Cardiac septum (tissue), 1 donor: Measurements from ENCODE around the gene SLC44A5. TPM values are rescaled to one million over a fixed set of nuclear protein-coding genes. Genes with fewer than 3 reads are reported as not detected.
"Not testable (repeated sequence)": the region's sequence is repeated elsewhere in the genome, so short reads cannot be mapped to it uniquely, and the experiment has no call there.

Experiments
- DNase-seq: peaks from one replicate; pipeline ENCODE4 v3.0.0-alpha.2; 2020; ENCODE audit warnings: low spot score
- intact Hi-C: fragments of 100-400 bp; cut with DNase I; formaldehyde crosslinking; loops from one replicate; pipeline ENCODE4 v1.14.0; 2022
- total RNA-seq: library from RNA; stranded (reverse); fragmentation: NEBNext Ultra II Directional; extraction: Animal tissue kit (Norgen Biotek cat#: 25700); gene quantifications from one replicate; pipeline ENCODE4 v1.2.1, GENCODE V29; 2021
- donor health status: DM: no; HTN: no; CAD: no.

The SLC44A5 gene
- total RNA-seq, 1 donor from 2014 or later, result 3.9 TPM

DNA sequence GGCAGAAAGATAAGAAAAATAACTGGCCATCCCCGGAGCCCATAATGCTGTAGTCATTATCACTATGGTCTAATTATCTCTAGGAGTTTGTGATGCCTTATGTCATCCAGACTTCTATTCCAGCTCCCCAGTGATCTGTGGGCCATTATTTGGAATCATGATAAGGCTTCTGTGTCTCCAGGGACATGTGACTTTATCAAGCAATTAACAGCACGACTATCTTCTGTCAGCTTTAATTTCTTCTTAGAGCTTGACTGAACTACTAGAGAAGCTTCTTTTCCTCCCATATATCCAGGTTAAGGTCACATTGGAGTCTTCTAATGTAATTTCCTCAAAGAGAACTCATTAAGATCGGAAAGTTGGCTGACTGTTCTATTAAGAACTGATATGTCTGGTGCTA lies 376.4 kb downstream of the SLC44A5 start:
- intact Hi-C loops, result no loop called here
- DNase-seq, result no peak

DNA sequence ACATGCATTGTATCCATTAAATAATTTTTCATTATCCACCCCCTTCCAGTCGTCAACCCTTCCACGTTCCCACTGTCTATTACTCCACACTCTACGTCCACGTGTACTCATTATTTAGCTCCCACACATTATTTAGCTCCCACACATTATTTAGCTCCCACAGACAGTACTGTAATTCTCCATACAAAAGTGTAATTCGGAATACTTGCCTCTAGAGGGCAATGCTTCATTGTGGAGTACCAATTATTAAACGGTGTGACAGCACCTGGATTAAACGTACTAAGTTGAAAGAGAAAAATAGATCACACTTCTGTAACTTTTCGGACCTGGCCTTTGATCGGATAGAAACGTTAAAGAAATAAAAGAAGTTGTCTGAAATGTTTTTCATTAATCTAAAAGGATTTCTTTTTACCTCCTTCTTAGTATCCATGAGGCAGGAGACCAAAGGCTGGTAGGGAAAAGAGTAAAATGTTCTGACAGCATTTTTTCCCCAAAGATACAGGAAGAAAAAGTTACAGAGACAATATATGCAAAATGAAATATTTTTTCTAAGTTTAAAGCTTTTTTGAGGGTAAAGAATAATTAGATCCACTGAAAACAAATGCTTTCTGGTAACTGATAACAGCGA lies 377.5 kb downstream of the SLC44A5 start:
- intact Hi-C loops, result no loop called here
- no peak for DNase-seq

DNA sequence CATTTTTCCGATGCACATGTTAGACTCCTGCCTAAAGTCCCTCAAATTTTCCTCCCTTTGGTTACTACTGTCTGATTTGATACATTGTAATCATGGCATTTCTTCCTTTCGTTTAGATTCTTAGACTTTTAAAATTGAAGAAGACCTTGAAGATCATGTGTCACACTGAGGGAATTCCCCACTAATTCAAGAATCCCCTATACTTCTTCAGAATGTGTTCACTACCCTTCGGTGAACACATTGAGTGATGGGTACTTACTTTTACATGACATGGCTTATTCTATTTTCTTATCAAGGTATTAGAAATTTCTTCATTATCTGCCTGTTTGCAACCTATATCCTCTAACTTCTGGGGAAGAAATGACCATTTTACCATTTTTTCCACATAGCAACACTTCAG lies 390.8 kb downstream of the SLC44A5 start:
- intact Hi-C loops, result no loop called here
- no peak for DNase-seq

DNA sequence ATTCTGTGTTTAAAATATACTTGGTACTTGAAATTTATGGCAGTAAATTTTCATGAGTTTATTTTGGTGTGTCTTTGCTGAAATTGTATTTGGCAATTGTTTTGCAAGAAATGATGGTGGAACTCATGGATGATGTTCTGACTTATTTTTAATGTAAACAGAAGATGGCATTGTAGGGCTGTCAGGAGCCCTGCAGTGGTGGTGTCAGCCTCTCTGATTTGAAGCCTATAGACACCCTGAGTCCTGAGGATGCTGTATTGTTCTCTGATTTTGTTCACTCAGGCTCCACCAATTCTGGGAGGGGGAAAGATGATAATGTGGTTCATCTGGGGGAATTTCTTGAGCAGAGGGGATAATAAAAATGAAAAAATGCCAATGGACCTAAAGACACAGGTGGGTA lies 396.9 kb downstream of the SLC44A5 start:
- intact Hi-C loops, result no loop called here
- no peak for DNase-seq

DNA sequence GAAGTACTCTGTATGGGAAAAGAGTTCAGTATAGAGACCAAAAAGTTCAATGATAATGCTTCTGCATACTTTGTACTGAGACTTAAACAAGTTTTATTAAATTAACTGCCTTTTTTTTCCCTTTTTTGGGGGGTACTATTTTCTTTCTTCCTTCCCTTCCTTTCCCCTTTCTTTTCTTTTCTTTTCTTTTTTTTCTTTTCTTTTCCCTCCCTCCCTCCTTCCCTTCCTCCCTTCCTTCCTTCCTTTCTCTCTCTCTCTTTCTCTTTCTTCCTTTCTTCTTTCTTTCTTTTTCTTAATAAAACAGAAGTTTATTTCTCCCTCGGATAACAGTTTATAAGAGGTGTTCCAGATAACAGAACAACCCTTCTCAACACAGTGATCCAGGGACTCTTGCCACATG lies 399.3 kb downstream of the SLC44A5 start:
- DNase-seq, result no peak
- intact Hi-C loops, result no loop called here

DNA sequence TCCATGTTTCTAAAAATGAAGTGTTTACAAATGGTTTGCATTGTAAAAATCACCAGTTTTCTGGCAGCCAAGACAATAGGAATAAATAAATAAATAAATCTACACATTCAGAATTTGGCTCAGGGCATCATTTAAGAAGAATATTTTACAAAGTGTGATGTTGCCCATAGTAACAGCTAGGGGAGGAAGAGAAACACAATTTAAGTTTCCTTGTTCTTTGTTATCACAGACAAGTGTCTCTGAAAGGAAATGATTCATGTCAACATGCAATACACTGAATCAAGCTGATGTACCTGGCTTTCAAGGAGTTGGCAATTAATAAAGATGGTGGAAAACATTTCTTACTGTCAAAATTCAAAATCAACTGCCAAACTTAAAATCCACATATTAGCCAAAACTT lies 402.1 kb downstream of the SLC44A5 start:
- intact Hi-C loops, result no loop called here

DNA sequence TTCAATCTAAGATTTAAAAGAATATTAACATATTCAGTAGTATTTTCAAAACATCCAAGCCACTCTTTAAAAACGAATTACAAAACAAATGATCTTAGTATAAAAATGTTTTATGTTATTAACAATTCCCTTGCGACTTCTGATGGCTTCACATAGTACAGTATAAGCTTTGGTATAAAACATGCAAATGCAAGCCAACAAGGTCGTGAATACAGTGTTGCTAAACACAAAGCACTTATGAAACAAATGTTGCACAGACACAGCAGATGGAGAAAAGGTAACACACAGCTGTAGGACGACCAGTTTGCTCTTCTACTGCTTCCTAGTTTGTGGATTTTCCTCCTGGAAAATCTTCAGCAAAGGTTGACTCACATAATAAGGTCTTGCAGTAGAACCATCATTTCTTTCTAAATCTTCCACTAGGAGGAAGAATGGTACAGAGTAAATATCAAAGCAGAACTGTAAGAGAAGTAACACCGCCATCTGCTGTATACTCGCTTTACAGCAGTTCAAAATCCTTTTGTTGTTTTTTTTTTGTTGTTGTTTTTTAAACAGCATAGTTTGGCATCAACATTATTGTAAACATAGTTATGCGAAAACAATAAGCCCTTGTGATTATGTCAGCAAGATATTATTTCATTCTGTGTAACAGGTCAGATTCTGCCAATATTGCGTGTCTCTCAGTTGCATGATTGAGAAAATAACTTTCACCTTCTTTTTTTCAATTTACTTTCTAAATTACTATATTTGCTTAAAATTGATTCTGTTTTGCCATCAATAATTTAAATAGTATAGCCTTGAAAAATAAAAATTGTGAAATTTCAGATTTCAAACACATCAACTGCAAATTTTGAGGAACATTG lies 407.3 kb downstream of the SLC44A5 start:
- DNase-seq, result no peak
- intact Hi-C loops, result loop anchor here (2.0 kb wide), 1 partner anchor 431 kb away; no protein-coding TSS in a partner anchor

More for the DNA sequence above, 402.1 kb downstream of the SLC44A5 start:
- no peak for DNase-seq

DNA sequence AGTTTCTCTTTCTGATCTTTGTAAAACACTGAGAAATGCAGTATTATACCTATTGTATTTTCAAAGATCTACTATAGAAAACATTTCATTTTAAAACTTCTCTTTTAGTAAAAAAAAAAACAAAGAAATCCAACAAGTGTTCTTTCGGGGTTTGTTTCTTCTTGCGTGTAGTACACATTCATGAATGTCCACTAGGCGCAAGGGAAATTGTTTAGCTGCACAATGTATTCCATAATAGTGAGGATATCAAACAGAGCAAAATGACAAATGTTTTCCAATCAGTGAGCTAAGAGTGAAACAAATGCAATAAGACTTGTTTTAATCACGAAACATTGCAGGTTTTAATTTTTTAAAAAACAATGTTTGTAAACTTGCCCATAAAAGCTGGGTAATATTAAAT lies 408.2 kb downstream of the SLC44A5 start:
- intact Hi-C loops, result loop anchor here (2.0 kb wide), 1 partner anchor 430 kb away; no protein-coding TSS in a partner anchor

DNA sequence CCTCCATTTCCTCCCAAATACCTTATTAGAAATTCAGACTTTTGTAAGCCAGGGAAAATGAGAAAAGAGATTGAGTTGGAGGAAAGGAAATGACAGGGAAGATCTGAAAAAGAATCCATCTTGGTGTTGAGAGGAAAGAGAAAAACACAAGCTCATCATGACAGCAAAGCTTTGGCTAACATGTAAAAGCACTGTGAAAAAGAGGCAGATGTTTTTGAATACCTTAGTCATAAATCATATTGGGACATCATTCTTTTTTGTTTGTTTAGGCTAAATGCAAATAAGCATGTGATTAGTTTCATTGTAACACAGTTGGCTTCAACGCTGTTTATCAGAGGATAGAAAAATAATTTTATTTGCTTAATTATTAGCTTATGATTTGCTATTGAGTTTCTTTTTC lies 412.2 kb downstream of the SLC44A5 start:
- DNase-seq, result no peak
- intact Hi-C loops, result no loop called here

More for the DNA sequence above, 408.2 kb downstream of the SLC44A5 start:
- DNase-seq, result no peak

DNA sequence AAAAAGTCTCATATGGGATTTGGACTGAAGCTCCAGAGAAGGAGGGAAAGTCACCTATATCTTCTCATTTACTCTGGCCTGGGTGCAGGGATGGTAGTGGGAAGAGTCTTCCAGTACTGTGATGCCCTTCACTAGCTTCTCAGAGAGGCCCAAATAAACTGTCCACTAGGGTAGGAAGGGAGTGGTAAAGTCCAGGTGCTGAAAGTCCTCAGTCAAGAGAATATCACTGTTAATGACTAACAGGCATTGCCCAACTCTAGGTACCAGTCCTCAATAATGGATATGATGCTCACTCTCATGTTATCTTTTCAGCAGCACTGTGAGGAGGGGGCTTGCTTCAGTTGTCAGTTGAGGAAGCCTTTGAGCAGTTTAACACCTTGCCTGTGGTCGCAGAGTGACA lies 412.8 kb downstream of the SLC44A5 start:
- intact Hi-C loops, result no loop called here

DNA sequence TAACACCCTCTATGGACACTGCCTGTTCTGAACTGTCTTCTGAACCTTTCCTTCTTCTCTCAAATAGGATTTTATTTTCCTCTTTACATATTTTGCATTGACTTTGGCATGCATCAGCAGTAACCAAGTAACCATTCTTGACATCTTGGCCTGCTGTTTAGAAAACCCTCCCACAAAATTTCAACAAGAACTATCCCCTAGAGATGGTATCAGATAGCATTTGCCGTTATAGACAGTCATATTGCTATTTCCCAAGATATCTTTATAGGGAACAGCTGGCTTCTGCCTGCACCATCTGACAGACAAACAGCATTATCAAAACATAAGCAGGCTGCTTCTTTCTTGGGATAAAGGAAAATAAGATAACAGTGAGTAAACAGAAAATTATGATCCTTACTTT lies 422.0 kb downstream of the SLC44A5 start:
- no peak for DNase-seq
- intact Hi-C loops, result no loop called here

More for the DNA sequence above, 412.8 kb downstream of the SLC44A5 start:
- DNase-seq, result no peak

DNA sequence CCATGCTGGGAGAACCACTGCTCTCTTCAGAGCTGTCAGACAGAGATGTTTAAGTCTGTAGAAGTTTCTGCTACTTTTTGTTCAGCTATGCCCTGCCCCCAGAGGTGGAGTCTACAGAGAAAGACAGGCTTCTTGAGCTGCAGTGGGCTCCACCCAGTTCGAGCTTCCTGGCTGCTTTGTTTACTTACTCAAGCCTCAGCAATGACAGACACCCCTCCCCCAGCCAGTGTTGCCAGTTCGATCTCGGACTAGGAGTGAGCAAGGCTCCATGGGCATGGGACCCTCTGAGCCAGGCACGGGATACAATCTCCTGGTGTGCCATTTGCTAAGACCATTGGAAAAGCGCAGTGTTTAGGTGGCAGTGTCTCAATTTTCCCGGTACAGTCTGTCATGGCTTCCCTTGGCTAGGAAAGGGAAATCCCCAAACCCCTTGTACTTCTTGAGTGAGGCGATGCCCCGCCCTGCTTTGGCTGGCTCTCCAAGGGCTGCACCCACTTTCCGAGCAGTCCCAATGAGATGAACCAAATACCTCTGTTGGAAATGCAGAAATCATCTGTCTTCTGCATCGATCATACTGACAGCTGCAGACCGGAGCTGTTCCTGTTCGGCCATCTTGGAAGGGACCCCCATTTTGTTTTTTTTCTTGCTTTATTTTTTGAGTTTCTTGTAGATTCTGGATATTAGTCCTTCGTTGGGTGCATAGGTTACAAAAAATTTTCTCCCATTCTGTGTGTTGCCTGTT lies 429.5 kb downstream of the SLC44A5 start:
- intact Hi-C loops, result not testable (repeated sequence)

DNA sequence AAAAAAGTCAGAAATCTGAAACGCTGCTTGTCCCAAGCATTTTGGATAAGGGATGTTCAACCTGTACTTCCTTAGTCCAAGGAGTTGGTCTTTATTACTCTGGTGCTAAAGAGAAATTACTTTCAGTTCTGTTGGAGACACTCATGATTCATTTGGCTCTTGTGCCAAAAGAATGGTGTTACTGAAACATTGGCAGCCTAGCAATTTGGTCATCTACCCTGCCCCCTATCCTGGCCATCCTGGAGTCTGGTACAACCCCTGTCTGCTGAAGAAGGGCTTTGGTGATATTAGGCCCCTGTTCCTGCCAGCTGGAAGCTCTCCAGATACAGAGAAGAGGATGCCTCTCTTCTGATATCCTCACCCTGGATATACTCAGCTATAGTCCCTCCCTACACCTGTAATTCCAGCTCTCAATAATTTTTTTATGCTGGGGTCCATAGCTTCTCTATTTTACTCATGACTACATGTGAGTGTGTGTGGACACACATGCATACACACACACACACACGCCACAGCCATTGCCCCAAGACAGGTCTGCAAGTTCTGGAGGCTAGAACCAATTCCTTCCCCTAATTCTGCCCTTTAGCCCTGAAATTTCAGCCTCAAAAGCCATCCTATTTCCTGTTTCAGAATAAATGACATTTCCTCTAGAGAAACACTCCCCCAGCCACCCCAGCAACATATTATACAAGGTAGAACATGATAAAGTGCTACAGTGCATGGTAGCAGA lies 436.7 kb downstream of the SLC44A5 start:
- no peak for DNase-seq
- intact Hi-C loops, result no loop called here

More for the DNA sequence above, 429.5 kb downstream of the SLC44A5 start:
- not testable (repeated sequence) for DNase-seq

DNA sequence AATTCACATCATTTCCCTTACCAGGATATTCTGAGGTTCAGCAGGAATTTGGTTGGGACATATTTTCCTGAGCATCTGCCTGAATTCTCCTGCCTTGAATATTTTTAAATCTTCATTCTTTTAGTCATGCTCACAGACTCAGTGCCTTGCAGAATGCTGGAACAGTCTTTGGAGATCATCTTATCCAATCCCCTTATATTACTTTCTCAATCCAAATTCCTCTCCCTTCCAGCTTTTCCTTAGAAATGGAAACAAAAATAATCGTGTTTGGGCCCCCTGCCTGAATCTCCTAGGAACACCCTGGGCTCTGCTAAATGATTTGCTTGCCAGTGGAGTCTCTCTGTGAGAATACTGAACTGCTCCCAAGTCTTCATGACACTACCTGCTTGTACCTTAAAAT lies 438.4 kb downstream of the SLC44A5 start:
- no peak for DNase-seq

DNA sequence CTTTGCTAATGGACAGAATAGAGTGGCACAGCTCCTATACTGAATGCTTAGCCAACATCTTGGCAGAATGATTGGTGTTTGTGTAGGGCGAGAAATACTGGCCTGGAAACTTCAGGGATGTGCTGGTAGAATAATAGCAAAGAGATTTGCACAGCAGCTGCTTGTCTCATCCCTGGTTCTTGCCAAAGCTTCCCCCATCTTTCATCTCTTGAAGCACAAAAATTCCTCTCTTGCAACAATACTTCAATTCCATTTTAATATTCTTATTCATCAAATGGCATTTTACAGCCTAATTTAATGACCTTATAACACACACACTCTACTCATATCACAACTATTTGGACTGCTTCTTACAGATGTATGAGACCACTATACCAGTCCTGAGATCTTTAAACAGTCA lies 439.0 kb downstream of the SLC44A5 start:
- intact Hi-C loops, result no loop called here
- DNase-seq, result no peak

More for the DNA sequence above, 438.4 kb downstream of the SLC44A5 start:
- intact Hi-C loops, result no loop called here

DNA sequence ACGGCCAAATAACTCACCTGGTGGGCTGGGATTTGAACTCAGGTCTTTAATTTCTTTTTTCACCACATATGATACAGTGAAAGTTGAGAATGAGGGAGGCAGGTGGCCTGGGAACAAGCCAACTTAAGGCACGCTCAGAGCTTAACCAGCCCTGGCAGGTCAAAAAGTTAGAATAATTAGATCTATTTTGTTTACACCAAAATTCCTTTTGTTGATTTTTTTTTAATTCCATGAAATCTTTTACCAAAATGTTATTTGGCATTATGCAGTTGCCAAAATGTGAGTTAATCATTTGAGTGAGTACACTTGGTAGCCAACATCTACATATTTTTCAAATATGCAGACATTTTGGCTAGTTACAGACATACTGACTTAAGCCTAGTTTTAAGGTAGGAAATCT lies 439.9 kb downstream of the SLC44A5 start:
- intact Hi-C loops, result no loop called here
- DNase-seq, result no peak

DNA sequence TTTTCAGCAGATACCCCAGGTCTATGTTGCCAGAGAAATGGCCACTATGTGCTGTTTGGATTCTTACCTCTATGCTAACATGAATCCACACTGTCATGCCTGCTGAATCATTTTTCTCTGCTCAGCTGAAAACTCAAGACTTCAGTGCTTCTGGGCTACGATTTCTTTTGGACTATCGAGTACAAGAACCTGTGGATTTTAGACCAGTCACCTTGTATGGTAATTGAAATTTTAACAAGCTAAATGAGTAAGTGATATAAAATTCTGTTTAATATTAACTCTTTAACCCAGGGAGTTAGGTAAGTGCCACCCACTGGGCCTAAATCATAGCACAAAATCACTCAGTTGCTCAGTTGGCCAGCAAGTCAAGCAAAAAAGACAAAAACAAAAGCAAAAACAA lies 440.9 kb downstream of the SLC44A5 start:
- intact Hi-C loops, result no loop called here
- DNase-seq, result no peak

DNA sequence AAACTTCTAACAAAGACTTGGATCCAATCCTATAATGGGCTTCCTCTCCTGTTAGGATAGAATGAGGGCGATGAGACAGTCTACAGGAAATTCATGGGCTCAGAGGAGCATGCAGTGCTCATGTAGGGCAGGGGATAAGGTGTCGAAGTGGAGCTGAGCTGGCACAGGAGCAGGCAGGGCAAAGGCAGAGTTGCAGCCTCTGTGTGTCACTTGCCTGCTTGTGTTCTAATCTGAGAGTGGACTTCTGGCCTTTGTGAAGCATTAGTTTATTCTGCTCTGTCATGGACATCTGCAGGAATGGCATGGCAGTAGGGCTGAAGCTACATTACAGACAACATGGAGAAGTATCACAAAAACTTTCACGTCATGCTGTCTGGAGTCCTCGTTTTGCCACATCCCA lies 444.1 kb downstream of the SLC44A5 start:
- DNase-seq, result no peak
- intact Hi-C loops, result no loop called here

DNA sequence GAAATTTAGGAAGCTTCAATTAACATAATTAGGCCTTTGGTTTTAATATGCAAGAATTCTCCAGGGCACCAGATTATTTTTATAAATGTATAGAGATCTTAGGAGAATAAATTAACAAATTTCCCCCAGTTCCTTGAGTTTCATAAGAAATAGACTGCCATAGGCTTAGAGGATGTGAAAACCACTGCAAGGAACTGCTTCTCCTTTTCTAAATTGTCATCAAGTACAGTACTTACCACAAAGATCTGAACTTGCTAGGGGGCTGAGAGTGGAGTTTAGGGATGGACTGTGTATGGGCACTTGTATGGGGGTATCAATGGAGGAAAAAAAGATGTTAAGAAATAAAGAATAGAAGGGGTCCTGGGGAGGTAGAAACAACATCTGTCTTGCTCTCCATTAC lies 445.6 kb downstream of the SLC44A5 start:
- intact Hi-C loops, result no loop called here
- DNase-seq, result no peak

DNA sequence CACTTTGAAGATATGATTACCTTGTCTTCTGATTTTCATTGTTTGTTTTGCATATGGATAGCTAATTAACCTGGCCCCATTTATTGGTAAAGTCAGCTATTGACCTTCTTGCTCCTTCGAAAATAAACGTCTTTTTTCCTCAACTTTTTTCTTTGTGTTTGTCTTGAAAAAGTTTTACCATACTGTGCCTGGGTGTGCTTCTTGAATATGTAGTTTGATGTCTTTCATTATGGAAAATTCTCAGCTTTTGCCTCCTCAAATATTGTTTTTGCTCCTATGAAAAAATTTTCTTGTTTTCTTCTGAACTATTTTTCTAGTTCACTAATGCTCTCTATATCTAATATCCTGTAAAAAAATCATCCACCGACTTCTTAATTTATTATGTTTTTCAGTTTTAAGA lies 451.8 kb downstream of the SLC44A5 start:
- DNase-seq, result no peak
- intact Hi-C loops, result loop anchor here (10.0 kb wide), 1 partner anchor 756 kb away; no protein-coding TSS in a partner anchor
